Endodermal cell (in vitro differentiated cells): Measurements from ENCODE around the gene USP2. TPM values are rescaled to one million over a fixed set of nuclear protein-coding genes. Genes with fewer than 3 reads are reported as not detected.

Experiments
- DNase-seq: peaks from one replicate; pipeline ENCODE4 v3.0.0-alpha.2; 2017
- H3K27ac ChIP-seq: 2 replicates; pipeline ENCODE4 v1.5.1; 2013; ENCODE audit warnings: mild to moderate bottlenecking, low read depth, low read length, moderate library complexity
- H3K27me3 ChIP-seq: 2 replicates; pipeline ENCODE4 v1.6.1; 2013; ENCODE audit warnings: mild to moderate bottlenecking, low read length, moderate library complexity; ENCODE audit not compliant: insufficient read depth, control insufficient read depth, poor library complexity, severe bottlenecking
- H3K36me3 ChIP-seq: 2 replicates; pipeline ENCODE4 v1.7.0; 2013; ENCODE audit warnings: mild to moderate bottlenecking, low read length, moderate library complexity; ENCODE audit not compliant: control insufficient read depth, insufficient read depth
- H3K4me1 ChIP-seq: one replicate; pipeline ENCODE4 v1.7.0; 2013; ENCODE audit warnings: low read length; ENCODE audit not compliant: control insufficient read depth, insufficient read depth
- H3K4me3 ChIP-seq: 2 replicates; pipeline ENCODE4 v1.5.1; 2013; ENCODE audit warnings: mild to moderate bottlenecking, low read length, moderate library complexity
- H3K9ac ChIP-seq: 2 replicates; pipeline ENCODE4 v1.6.1; 2013; ENCODE audit warnings: mild to moderate bottlenecking, low read length, moderate library complexity; ENCODE audit not compliant: poor library complexity, severe bottlenecking; ENCODE audit errors: extremely low read depth
- H3K9me3 ChIP-seq: 2 replicates; pipeline ENCODE4 v1.6.1; 2013; ENCODE audit warnings: mild to moderate bottlenecking, low read length, moderate library complexity; ENCODE audit not compliant: control insufficient read depth
- H3K27ac Mint-ChIP-seq: 2 replicates; pipeline ENCODE4 v1.8.0; 2020; ENCODE audit warnings: mixed read lengths
- H3K27me3 Mint-ChIP-seq: 2 replicates; pipeline ENCODE4 v1.8.0; 2021; ENCODE audit warnings: mild to moderate bottlenecking, mixed read lengths; ENCODE audit not compliant: insufficient read depth
- H3K36me3 Mint-ChIP-seq: 2 replicates; pipeline ENCODE4 v1.8.0; 2020; ENCODE audit warnings: low read depth, mixed read lengths
- H3K4me1 Mint-ChIP-seq: 2 replicates; pipeline ENCODE4 v1.8.0; 2020; ENCODE audit warnings: mixed read lengths
- H3K4me3 Mint-ChIP-seq: 2 replicates; pipeline ENCODE4 v1.8.0; 2020; ENCODE audit warnings: mild to moderate bottlenecking, moderate library complexity, mixed read lengths
- H3K9me3 Mint-ChIP-seq: 2 replicates; pipeline ENCODE4 v1.8.0; 2020; ENCODE audit warnings: mild to moderate bottlenecking, mixed read lengths
- WGBS, 2 experiments: methylation state at CpG; one replicate each; pipeline versions ENCODE4 v1.1.5 to v1.1.7; 2013; ENCODE audit warnings: missing lambda C conversion rate in 2 of 2, mixed read lengths in 1 of 2; ENCODE audit not compliant: insufficient coverage in 1 of 2, insufficient read length in 1 of 2; 5-methylcytosine and 5-hydroxymethylcytosine counted together
- total RNA-seq, 2 donors: library from RNA; stranded (reverse); fragmentation: NEBNext Ultra II Directional in 1 of 2; extraction: Animal tissue kit (Norgen Biotek cat#: 25700) in 1 of 2; gene quantifications; 2 replicates in 1 of 2; 3 replicates in 1 of 2; pipeline ENCODE4 v1.2.1, GENCODE V29; 2021
- TF ChIP-seq, protein P1 (sequence below): fragments of 200-600 bp; sonication (generic); conservative IDR thresholded peaks from 2 replicates; pipeline ENCODE4 v1.5.0; 2021; ENCODE audit warnings: antibody characterized with exemption, mild to moderate bottlenecking

The USP2 gene
- total RNA-seq, 2 donors from 2014 or later = 17.8 to 21.1 TPM

DNA sequence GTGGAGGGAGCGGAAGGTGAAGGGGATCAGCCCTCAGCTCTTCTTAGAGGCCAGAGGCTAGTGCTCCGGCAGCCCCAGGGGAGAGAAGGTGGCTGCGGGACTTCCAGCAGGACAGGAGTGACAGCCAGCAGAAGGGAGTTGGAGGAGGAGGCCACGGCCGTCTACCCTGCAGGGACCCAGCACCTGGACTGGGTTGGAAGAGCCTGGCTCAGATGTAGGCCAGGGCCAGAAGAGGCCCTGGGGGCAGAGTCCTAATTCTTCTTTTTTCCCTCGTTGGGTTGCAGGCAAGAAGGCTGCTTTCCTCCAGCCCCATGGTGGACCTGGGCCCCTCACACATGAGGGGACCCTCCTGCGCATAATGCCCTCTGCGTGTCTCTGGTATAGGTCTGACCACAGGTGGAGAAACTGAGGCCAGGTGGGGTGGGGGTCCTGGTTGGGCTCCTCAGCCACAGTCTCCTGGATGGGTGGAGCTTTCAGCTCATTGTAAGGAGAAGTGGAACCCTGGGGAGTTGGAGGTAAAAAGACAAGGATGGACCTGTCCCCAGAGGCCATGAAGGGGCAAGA is 62.3 kb downstream of the USP2 start:
- H3K4me1 ChIP-seq = peaks cover 21% of the 10 kb centered on the region
- peaks cover 21% of the 10 kb centered on the region for H3K27me3 Mint-ChIP-seq
- 78 to 92% methylated on average over 4 to 8 of the region's 8 CpGs for WGBS, 2 experiments

DNA sequence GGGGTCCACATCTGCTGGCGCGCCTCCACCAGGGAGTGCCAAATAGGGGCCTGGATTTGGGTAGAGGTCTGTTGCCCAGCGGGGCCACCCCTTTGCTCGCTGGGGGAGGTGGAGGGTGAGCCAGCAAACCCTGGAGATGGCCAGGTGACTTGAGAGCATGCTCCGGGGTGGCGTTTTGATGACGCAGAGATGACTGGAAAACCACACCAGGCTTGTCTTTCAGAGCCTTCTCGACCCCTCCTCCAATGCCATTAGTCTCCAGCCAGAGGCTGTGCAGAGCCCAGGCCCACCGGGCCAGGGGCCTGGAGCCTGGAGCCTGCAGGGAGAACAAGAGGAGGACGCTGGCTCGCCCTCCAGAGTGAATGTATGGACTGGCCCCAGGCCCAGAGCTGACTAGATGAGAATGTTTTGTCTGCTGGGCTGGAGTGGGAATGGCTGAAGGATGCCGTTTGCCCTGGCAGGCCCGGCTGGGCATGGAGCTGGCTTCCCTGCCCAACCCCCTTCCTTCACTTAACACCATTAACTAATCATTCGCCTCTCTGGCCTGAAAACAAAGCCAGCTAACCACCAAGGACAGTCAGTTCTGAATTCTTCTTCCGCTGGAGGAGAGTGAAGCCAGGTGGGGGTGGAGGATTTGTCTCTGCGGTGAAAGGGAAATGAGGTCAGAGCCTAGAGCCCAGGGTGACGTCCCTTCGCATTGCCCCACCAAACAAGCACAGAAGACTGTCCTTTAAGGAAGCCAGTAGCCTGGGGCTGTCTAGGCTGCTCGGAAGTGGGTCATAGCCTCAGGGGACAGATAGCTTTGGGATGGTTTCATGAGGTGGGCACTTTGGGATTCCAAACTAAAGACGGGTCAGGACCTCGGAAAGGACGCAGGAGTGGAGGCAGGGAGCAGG is 63.0 kb downstream of the USP2 start:
- Mint-ChIP-seq H3K9me3 (no peaks in the 10 kb centered on the region), H3K4me1 (peaks cover 35% of the 10 kb centered on the region), H3K4me3 (peak overlapping the region; percentile 56), H3K27ac (peak overlapping the region; percentile 93), H3K36me3 (peaks cover 9% of the 10 kb centered on the region), H3K27me3 (peaks cover 23% of the 10 kb centered on the region)
- Histone ChIP-seq H3K9ac (no peak overlapping the region), H3K4me1 (peaks cover 21% of the 10 kb centered on the region), H3K27me3 (peaks cover 16% of the 10 kb centered on the region), H3K36me3 (peaks cover 3% of the 10 kb centered on the region), H3K9me3 (no peaks in the 10 kb centered on the region), H3K4me3 (no peak overlapping the region), H3K27ac (no peak overlapping the region)
- 58 to 59% methylated on average over 16 to 22 of the region's 22 CpGs for WGBS, 2 experiments
- DNase-seq = peak; percentile 88
- TF ChIP-seq, protein P1, sequence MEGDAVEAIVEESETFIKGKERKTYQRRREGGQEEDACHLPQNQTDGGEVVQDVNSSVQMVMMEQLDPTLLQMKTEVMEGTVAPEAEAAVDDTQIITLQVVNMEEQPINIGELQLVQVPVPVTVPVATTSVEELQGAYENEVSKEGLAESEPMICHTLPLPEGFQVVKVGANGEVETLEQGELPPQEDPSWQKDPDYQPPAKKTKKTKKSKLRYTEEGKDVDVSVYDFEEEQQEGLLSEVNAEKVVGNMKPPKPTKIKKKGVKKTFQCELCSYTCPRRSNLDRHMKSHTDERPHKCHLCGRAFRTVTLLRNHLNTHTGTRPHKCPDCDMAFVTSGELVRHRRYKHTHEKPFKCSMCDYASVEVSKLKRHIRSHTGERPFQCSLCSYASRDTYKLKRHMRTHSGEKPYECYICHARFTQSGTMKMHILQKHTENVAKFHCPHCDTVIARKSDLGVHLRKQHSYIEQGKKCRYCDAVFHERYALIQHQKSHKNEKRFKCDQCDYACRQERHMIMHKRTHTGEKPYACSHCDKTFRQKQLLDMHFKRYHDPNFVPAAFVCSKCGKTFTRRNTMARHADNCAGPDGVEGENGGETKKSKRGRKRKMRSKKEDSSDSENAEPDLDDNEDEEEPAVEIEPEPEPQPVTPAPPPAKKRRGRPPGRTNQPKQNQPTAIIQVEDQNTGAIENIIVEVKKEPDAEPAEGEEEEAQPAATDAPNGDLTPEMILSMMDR = no peak

More for the DNA sequence above, 62.3 kb downstream of the USP2 start:
- peaks cover 6% of the 10 kb centered on the region for H3K36me3 Mint-ChIP-seq
- Histone ChIP-seq H3K27me3 (peaks cover 16% of the 10 kb centered on the region), H3K9ac (no peak overlapping the region), H3K27ac (no peak overlapping the region), H3K36me3 (no peaks in the 10 kb centered on the region), H3K9me3 (no peaks in the 10 kb centered on the region), H3K4me3 (no peak overlapping the region)
- H3K4me1 Mint-ChIP-seq = peaks cover 38% of the 10 kb centered on the region
- no peaks in the 10 kb centered on the region for H3K9me3 Mint-ChIP-seq
- peak overlapping the region; percentile 56 for H3K4me3 Mint-ChIP-seq
- peak overlapping the region; percentile 93 for H3K27ac Mint-ChIP-seq
- TF ChIP-seq, protein P1 = no peak
- no peak for DNase-seq

DNA sequence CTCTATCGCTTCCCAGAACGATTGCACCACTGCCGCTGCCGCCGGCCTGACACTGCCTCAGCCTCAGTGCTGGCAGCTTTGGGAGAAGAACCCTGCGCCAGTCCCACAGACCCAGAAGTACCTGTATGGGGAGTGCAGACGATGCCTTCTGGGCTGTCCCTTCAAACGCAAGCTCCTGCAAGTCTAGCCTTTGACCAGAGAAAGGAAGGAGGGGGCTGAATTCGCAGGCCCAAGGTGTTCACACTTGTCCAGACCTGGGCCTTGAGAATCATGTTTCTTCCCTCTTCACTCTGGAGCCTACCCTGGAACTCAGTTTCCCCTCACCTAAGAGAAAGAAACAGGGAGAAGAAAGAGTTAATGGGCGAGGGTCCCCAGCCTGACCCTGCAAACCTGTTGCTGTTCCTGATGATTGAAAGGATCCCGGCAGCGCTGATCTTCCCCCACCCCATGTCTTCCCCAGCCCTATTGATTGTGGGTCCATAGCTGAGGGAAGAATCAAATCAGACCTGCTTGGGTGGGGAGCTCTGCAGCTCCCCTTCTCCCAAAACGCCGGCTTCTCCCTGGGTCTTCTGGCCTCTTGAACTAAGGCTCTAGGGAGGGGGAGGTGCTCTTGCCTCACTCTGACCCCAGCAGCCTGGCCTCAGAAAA is 63.8 kb downstream of the USP2 start:
- TF ChIP-seq, protein P1 = no peak
- Histone ChIP-seq H3K4me3 (no peak overlapping the region), H3K27ac (no peak overlapping the region), H3K36me3 (peaks cover 11% of the 10 kb centered on the region), H3K27me3 (peaks cover 16% of the 10 kb centered on the region), H3K9ac (no peak overlapping the region), H3K4me1 (peaks cover 21% of the 10 kb centered on the region), H3K9me3 (no peaks in the 10 kb centered on the region)
- Mint-ChIP-seq H3K4me3 (peak overlapping the region; percentile 62), H3K4me1 (peaks cover 35% of the 10 kb centered on the region), H3K36me3 (peaks cover 9% of the 10 kb centered on the region), H3K9me3 (no peaks in the 10 kb centered on the region), H3K27me3 (peaks cover 23% of the 10 kb centered on the region), H3K27ac (peak overlapping the region; percentile 17)
- no peak for DNase-seq
- WGBS, 2 experiments = 55 to 62% methylated on average over 6 to 14 of the region's 14 CpGs
